Measurements from ENCODE around the gene GULP1.
"Not testable (repeated sequence)": the region's sequence is repeated elsewhere in the genome, so short reads cannot be mapped to it uniquely, and the experiment has no call there.

Gene GULP1

GRCh38 chr2:188569431-188570165 lies 277.9 kb downstream of the GULP1 start:
- no peak for DNase-seq

- DNase-seq: no peak
Measured at GRCh38 chr2:188570370-188570769, 278.7 kb downstream of the GULP1 start.

- no peak for DNase-seq
Measured at GRCh38 chr2:188571543-188572303, 280.0 kb downstream of the GULP1 start.

- no peak for DNase-seq
Measured at GRCh38 chr2:188572592-188572991, 280.9 kb downstream of the GULP1 start.

GRCh38 chr2:188573453-188573852 lies 281.8 kb downstream of the GULP1 start:
- DNase-seq: no peak

GRCh38 chr2:188576006-188576405 lies 284.3 kb downstream of the GULP1 start:
- DNase-seq: no peak

GRCh38 chr2:188576651-188577050 lies 285.0 kb downstream of the GULP1 start:
- DNase-seq: no peak

GRCh38 chr2:188577231-188577630 lies 285.6 kb downstream of the GULP1 start:
- no peak for DNase-seq

- DNase-seq: no peak
Measured at GRCh38 chr2:188580738-188581137, 289.1 kb downstream of the GULP1 start.

GRCh38 chr2:188582211-188582610 lies 290.5 kb downstream of the GULP1 start:
- no peak for DNase-seq

GRCh38 chr2:188588235-188588634 lies 296.6 kb downstream of the GULP1 start:
- DNase-seq: no peak

- no peak for DNase-seq
Measured at GRCh38 chr2:188596054-188596453, 304.4 kb downstream of the GULP1 start.

GRCh38 chr2:188598551-188598950 lies 306.9 kb downstream of the GULP1 start:
- no peak for DNase-seq

GRCh38 chr2:188599140-188599539 lies 307.5 kb downstream of the GULP1 start:
- no peak for DNase-seq

GRCh38 chr2:188600536-188601210 lies 309.0 kb downstream of the GULP1 start:
- DNase-seq: no peak

- no peak for DNase-seq
Measured at GRCh38 chr2:188601391-188601790, 309.7 kb downstream of the GULP1 start.

GRCh38 chr2:188601927-188602326 lies 310.3 kb downstream of the GULP1 start:
- no peak for DNase-seq

GRCh38 chr2:188604579-188604978 lies 312.9 kb downstream of the GULP1 start:
- no peak for DNase-seq

GRCh38 chr2:188605609-188606584 lies 314.2 kb downstream of the GULP1 start:
- not testable (repeated sequence) for DNase-seq

GRCh38 chr2:188606596-188606995 lies 314.9 kb downstream of the GULP1 start:
- DNase-seq: not testable (repeated sequence)

- no peak for DNase-seq
Measured at GRCh38 chr2:188607501-188607900, 315.8 kb downstream of the GULP1 start.

- DNase-seq: no peak
Measured at GRCh38 chr2:188609321-188610049, 317.8 kb downstream of the GULP1 start.
